GM19397 (cell line): ENCODE data around the gene SMAD7.

Source experiments
- ATAC-seq: cut with Tn5 transposase; IDR thresholded peaks from one replicate; pipeline ENCODE4 v1.9.1; 2021; ENCODE audit warnings: mild to moderate bottlenecking, moderate library complexity; ENCODE audit not compliant: unreplicated experiment

SMAD7 gene

GRCh38 chr18:48931680-48932461 is 18.9 kb downstream of the SMAD7 start:
- peak; percentile 33 for ATAC-seq

GRCh38 chr18:48930926-48931325 is 19.8 kb downstream of the SMAD7 start:
- ATAC-seq, result no peak

DNA sequence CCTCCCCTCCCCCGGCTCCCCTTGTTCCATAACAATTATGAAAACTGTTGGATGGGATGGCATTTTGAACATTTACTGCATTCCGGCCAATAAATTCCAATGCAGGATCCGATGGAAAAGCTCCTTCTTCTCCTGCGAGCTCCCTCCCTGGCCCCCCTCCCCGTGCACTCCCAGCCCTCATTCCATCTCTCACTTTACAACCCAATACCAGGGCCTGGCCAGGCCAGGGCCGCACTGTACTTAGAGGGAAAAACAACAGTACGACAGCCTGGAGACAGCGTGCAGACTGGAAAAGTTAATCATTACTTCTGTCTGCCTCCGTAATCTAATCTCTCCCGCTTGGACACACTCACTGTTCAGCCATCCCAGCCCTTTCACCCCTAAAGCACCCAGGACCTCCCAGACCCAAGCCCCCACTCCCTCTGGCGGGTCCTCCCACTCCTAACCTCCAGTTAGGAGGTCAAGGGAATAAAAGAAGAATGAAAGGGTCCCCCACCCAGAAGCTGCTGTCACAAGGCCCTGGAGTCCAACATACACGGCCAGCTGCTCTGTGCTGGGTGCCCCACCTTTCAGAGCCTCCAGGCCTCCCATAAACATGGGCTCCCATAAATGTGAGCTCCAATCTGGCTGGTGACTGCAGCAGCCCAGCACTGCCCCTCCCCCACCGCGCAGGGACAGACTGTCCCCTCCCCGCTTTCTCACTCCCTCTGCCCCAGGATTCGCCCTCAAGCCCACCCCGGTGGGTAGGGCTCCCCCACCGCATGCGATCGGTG is 20.6 kb downstream of the SMAD7 start:
- no peak for ATAC-seq

DNA sequence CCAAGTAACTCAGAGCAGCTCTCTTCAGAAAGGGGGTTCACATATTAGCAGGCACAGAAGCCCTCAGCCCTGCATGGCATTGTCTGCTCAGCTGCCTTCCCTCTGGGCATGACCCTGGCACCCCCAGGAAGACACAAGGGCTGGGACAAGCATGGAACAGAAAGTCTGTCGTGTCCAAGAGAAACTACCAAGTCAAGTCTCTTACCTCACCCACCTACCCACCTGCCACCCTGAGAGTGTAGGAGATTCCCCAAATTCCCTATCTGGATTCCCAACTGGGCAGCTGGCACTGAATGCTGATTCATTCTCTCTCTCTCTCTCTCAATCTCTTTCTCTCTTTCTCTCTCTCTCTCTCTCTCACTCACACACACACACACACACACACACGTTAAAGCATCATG is 21.6 kb downstream of the SMAD7 start:
- no peak for ATAC-seq

GRCh38 chr18:48928787-48929186 is 22.0 kb downstream of the SMAD7 start:
- ATAC-seq, result peak; percentile 80

DNA sequence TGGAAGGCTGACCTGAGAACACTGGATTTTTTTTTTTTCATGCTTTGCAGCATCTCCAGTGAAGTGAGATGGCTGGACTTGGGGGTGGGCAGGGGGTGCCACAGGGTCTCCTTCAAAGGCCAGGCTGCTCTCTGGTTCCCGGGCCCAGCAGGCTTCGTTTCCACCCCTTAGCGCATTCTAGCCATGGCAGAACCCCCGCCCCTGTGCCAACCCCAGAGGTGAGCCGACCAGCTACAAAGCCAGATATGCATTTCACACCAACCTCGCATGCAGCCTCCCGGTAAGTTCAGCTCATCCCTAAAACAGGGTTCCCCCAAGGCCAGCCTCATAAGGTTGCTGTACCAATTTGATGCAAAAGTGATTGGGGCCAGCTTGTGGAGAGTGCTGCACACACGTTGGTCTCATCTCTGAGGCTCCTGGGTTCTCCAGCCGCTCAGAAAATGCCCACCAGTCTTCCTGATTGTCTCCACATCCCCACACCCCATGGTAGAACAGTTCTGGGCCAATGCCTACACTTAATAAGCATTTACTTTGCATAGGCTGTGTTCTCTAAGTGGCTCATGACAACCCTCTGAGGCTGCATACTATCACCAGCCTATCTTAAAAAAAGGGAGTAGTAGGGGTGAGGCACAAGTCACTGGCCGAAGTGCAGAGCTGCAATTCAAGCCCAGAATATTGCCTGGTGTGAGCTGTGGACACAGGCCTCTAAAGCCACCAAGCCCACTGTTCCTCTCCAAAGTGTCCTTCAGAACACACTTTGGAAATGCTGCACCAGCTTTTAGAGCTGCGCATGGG is 23.3 kb downstream of the SMAD7 start:
- ATAC-seq, result no peak

DNA sequence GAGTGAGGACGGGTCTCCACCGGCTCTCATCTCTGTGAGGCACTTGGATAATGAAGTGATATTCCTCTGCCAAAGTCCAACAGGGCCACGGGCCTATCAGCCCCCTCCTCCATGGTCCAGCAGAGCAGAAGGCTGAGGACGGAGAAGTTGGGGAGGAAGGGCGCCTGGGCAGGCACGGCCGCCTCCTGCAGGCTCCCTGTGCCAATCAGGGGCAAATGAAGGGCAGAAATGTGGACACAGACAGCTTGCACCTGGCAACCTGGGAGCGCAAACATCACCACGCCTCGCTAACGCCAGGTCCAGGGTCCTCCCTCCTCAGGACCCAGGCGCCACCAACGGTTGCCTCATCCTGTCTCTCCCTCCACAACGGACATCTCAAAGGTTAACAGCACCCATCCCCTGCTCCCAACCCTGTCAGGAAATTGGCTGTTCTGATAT is 24.3 kb downstream of the SMAD7 start:
- no peak for ATAC-seq

GRCh38 chr18:48925491-48925780 is 25.3 kb downstream of the SMAD7 start:
- no peak for ATAC-seq

- no peak for ATAC-seq
Observed at GRCh38 chr18:48924630-48925490, 25.9 kb downstream of the SMAD7 start.

DNA sequence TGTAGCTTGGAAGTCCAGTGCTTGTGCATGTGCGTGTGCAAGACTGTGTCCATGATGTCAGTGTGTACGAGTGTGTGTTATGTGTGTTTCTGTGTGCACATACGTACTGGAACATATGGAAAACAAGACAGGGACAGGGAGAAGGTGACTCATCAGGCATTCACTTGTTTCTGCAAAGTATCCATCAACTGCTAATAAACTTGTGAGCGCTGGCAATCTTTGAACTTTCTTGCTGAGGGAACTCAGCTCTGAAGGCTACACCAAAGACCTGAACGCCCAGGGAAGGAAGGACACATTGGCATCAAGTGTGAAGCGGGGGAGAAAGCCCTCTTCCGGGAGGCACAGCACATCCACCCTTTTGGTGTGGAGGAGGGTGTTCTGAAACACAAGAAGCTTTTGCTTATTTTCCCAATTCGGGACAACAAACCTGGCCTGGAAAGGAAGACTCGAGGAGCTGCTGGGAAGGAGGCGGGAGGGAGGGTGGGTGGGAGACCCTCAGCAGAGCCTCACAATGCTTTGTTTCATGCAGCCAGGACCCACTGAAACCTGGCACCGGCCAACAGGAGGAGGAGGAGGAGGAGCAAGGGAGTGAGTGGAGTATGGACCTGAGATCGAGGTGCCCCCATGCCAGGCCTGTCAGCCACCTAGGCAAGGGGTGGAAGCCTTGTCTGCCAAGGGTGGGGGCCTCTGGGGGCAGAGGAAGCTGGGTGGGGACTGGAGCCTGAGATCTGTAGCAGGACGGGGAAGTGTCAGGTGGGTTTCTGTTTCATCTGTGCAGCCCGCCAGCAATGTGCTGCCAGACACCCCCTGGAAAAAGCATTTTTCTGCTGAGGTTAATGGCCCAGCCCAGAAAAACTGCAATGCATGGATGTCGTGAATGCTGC is 26.8 kb downstream of the SMAD7 start:
- ATAC-seq, result no peak

DNA sequence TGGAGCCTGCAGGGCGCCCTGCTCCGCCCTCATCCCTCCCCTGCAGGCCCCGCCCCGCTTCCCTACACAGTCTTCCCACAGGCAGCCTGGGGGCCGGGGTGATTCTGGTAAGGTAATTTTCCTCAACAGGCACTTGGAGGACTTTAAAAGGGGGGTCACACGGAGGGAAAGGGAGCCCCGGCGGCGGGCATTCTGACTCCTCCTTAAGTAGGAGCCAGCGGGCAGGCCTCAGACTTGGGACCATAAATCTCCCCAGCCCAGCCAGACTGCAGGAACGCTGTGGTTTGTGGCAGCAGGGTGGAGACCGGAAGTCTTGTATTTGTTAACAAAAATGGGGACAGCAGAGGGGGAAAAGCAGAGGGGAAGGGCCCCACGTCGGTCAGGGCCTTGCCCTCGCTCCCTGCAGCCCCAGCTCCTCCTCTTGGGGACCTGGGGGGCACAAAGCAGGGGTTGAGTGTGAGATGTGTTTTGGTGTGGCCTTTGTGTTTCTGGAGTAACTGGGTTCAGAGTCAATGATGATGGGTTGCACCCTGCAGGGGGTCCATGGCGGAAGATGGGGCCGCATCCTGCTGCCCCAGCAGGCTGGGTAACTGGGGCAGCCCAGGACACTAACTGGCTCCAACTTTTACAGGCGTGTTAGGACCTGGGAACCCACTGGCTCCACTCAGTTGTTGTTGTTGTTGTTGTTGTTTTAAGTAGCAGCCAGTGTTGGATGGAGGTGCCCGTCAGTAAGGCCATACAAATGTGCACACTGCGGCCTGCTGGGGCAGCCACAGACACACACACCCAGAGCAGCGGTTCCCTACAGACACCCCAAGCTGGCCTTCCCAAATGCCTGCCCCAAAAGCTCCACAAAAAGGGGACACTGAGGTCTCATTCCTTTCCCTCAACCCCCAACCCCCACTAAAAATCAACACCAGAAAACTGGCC is 27.7 kb downstream of the SMAD7 start:
- ATAC-seq, result no peak

DNA sequence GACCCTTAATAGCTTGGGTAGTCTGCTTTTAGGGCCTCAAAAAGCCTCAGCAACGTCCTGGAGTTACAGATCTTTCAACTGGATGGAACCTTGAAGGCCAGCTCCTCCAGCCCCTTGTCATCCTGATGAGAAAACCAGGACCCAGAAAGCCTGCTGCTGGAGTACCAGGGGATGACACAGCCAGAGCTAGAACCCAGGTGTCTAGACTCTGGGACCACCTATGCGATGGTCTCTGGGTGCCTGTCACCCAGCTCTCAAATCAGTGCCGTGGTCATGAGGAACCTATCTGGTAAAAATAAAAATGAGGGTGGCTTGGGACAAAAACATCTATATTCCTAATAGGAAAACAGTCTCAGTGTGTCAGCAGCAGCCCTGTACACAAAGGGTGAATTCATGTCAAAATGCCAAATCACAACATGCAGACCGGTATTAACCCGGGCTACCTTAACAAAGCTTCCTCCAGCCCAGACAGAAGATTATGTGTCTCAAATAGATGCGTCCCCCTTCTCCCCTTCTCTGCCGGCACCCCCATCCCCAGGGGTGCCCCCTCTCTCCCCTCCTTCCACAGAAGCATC is 28.5 kb downstream of the SMAD7 start:
- no peak for ATAC-seq

- no peak for ATAC-seq
Observed at GRCh38 chr18:48921305-48922225, 29.2 kb downstream of the SMAD7 start.

GRCh38 chr18:48920408-48921038 is 30.2 kb downstream of the SMAD7 start:
- no peak for ATAC-seq

DNA sequence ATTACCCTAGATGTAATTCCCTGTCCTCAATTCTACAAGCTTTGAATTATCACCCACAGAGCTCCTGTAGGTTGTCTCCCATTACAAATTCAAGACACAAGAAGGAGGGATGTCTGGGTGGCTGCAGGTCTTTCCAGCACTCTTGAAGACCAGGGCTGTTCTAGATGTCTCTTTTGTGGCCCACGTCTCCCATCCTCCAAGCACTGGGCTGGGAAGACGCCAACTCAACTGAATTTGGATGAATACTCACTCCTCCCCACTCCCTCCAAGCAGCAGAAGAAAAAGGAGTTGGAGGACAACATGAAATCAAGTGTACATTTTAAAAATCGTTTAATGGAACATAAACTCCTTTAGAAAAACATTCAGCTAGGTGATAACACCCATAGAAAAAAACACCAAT is 31.2 kb downstream of the SMAD7 start:
- ATAC-seq, result no peak

GRCh38 chr18:48918660-48919456 is 31.9 kb downstream of the SMAD7 start:
- ATAC-seq, result no peak
